Sigmoid colon (tissue), 7 donors: Measurements from ENCODE around the gene DEF6. TPM values are rescaled to one million over a fixed set of nuclear protein-coding genes. Genes with fewer than 3 reads are reported as not detected.
A peak's percentile ranks its signal among the peaks of the same experiment; 100 is the strongest.

ENCODE experiments used
- DNase-seq: peaks from one replicate; pipeline ENCODE4 v3.0.0-alpha.2; 2019
- H3K27ac ChIP-seq, 4 donors: fragments of 200-600 bp; sonication (generic); one replicate each; pipeline ENCODE4 v1.5.1; 2016 to 2019; ENCODE audit warnings: mild to moderate bottlenecking in 1 of 4
- H3K27me3 ChIP-seq, 3 donors: fragments of 200-600 bp; sonication (generic); one replicate each; pipeline ENCODE4 v1.5.1; 2019; ENCODE audit warnings: mild to moderate bottlenecking in 1 of 3
- H3K36me3 ChIP-seq, 4 donors: fragments of 200-600 bp; sonication (generic); one replicate each; pipeline ENCODE4 v1.5.1; 2016 to 2019
- H3K4me1 ChIP-seq, 4 donors: fragments of 200-600 bp; sonication (generic); one replicate each; pipeline ENCODE4 v1.5.1; 2017 to 2019
- H3K4me3 ChIP-seq, 4 donors: fragments of 200-600 bp; sonication (generic); one replicate each; pipeline ENCODE4 v1.5.1; 2017 to 2019; ENCODE audit warnings: mild to moderate bottlenecking in 2 of 4, moderate library complexity in 1 of 4
- H3K9me3 ChIP-seq, 4 donors: fragments of 200-600 bp in 3 of 4; sonication (generic) in 3 of 4; one replicate each; pipeline versions ENCODE4 v1.5.1 to v1.6.1; 2013 to 2019
- CTCF ChIP-seq, 4 experiments: fragments of 450-650 bp in 3 of 4; fragments of 200-600 bp in 1 of 4; IDR thresholded peaks; one replicate each; pipeline ENCODE4 v1.5.1; 2016 to 2019; ENCODE audit warnings: antibody characterized with exemption in 4 of 4, mild to moderate bottlenecking in 3 of 4, moderate library complexity in 2 of 4
- EP300 ChIP-seq, 4 donors: sonication (generic); formaldehyde crosslinking; IDR thresholded peaks; one replicate each; pipeline ENCODE4 v1.6.1; 2017; ENCODE audit warnings: antibody characterized with exemption in 4 of 4
- POLR2A ChIP-seq, 2 donors: fragments of 450-650 bp; IDR thresholded peaks; one replicate each; pipeline ENCODE4 v1.6.1; 2016; ENCODE audit warnings: antibody characterized with exemption in 2 of 2, mild to moderate bottlenecking in 2 of 2, moderate library complexity in 2 of 2
- POLR2AphosphoS5 ChIP-seq, 4 donors: sonication (generic); formaldehyde crosslinking; IDR thresholded peaks; one replicate each; pipeline ENCODE4 v1.6.1; 2017; ENCODE audit warnings: antibody characterized with exemption in 4 of 4
- WGBS, 2 donors: extraction: QIAGEN DNeasy Blood & Tissue Kit; methylation state at CpG; one replicate each; pipeline ENCODE4 v1.1.7; 2013; 5-methylcytosine and 5-hydroxymethylcytosine counted together
- intact Hi-C: fragments of 100-400 bp; cut with DNase I; formaldehyde crosslinking; loops from one replicate; pipeline ENCODE4 v1.15.1; 2023
- polyA plus RNA-seq, 3 donors: library from polyadenylated mRNA; stranded (reverse); fragments of 200-250 nt; gene quantifications; one replicate each; pipeline ENCODE4 v1.2.3, GENCODE V29; 2013
- total RNA-seq, 4 donors: library from RNA; depleted of rRNA; stranded (reverse); fragments of >200 nt; gene quantifications; one replicate each; pipeline ENCODE4 v1.1.0, GENCODE V29; 2016
- donor health status: healthy with polysubstance abuse.
- donor health status: Bipolar disorder and iron deficiency.
- donor health status: healthy.

Gene DEF6
- total and polyA plus RNA-seq, 7 donors: 1.4 to 30.1 (median 4.2) TPM

GRCh38 chr6:35293681-35294080 is 3.9 kb upstream of the DEF6 start:
- H3K27ac ChIP-seq: no peak overlapping the region
- intact Hi-C loops: loop anchor here (1.0 kb wide), 1 partner anchor 156 kb away; no protein-coding TSS in a partner anchor
- H3K9me3 ChIP-seq: no peaks in the 10 kb centered on the region
- 90 to 94% methylated on average over 9 of the region's 9 CpGs for WGBS, 2 donors
- DNase-seq: peak; percentile 48
- H3K4me3 ChIP-seq: no peak overlapping the region
- H3K36me3 ChIP-seq: peaks cover 30 to 70% (median 36%) of the 10 kb centered on the region in 4 donors
- peaks cover 0 to 14% (median 13%) of the 10 kb centered on the region in 4 donors for H3K4me1 ChIP-seq
- TF ChIP-seq POLR2AphosphoS5 (IDR thresholded peaks at IDR 0.05) (no peak), POLR2A (IDR thresholded peaks at IDR 0.05) (no peak)
- H3K27me3 ChIP-seq: no peaks in the 10 kb centered on the region

DNA sequence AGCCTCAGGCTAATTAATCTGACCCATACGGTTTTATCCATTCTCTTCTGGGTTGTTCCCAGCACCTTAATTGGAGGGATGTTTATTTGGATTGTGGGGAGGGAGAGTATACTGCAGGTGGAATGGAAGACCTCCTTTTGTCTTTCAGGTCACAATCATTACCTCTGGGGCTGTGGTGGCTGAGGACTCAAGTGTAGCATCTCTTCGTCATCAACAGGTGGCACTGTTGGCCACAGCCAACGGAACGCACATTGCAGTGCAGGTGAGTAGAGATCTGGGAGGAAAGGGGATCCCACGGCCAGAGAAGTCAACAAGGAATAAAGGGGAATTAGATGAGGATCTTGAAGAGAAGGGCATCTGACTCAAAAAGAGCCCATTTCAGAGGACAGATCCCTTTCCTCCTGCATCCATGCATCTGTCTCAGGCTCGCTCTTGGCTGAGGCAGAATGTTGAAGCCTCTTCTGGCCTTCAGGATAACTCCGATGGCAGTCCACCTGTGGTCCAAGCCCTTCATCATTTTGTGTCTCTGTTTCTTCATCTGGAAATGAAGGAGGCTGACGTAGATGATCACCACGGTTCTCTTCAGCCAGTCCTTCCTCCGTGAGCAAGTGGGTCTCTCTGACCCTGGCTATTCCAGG is 3.2 kb upstream of the DEF6 start:
- Histone ChIP-seq H3K4me3 (no peak overlapping the region), H3K9me3 (no peaks in the 10 kb centered on the region), H3K4me1 (peaks cover 0 to 14% (median 13%) of the 10 kb centered on the region in 4 donors), H3K27me3 (no peaks in the 10 kb centered on the region), H3K36me3 (peaks cover 30 to 62% (median 33%) of the 10 kb centered on the region in 4 donors), H3K27ac (no peak overlapping the region)
- peak; percentile 71 for DNase-seq
- 51 to 59% methylated on average over 10 of the region's 10 CpGs for WGBS, 2 donors
- TF ChIP-seq POLR2AphosphoS5 (IDR thresholded peaks at IDR 0.05): no peak
- no peak for TF ChIP-seq EP300 (IDR thresholded peaks at IDR 0.05)
- peak; percentile 32 to 71 (median 65) for TF ChIP-seq CTCF (IDR thresholded peaks at IDR 0.05)
- intact Hi-C loops: loop anchor here (1.0 kb wide), 1 partner anchor 155 kb away; no protein-coding TSS in a partner anchor

GRCh38 chr6:35295036-35295435 is 2.6 kb upstream of the DEF6 start:
- intact Hi-C loops: loop anchor here (5.0 kb wide), 1 partner anchor 47 kb away; the partner anchor contains the start of gene PPARD
- 91 to 94% methylated on average over 2 of the region's 2 CpGs for WGBS, 2 donors
- TF ChIP-seq POLR2AphosphoS5 (IDR thresholded peaks at IDR 0.05): no peak
- no peak for TF ChIP-seq POLR2A (IDR thresholded peaks at IDR 0.05)
- TF ChIP-seq EP300 (IDR thresholded peaks at IDR 0.05): no peak
- TF ChIP-seq CTCF (IDR thresholded peaks at IDR 0.05): no peak
- Histone ChIP-seq H3K9me3 (no peaks in the 10 kb centered on the region), H3K4me3 (no peak overlapping the region), H3K4me1 (peaks cover 0 to 14% (median 13%) of the 10 kb centered on the region in 4 donors), H3K27me3 (no peaks in the 10 kb centered on the region), H3K27ac (no peak overlapping the region), H3K36me3 (peaks cover 27 to 56% (median 28%) of the 10 kb centered on the region in 4 donors)
- DNase-seq: peak; percentile 57

GRCh38 chr6:35295521-35296315 is 1.9 kb upstream of the DEF6 start:
- WGBS, 2 donors: 61 to 68% methylated on average over 3 of the region's 3 CpGs
- TF ChIP-seq CTCF (IDR thresholded peaks at IDR 0.05): no peak
- no peak for TF ChIP-seq POLR2A (IDR thresholded peaks at IDR 0.05)
- TF ChIP-seq EP300 (IDR thresholded peaks at IDR 0.05): no peak
- TF ChIP-seq POLR2AphosphoS5 (IDR thresholded peaks at IDR 0.05): no peak
- Histone ChIP-seq H3K9me3 (no peaks in the 10 kb centered on the region), H3K27ac (no peak overlapping the region), H3K4me1 (peaks cover 0 to 14% (median 13%) of the 10 kb centered on the region in 4 donors), H3K36me3 (peaks cover 20 to 49% (median 22%) of the 10 kb centered on the region in 4 donors), H3K27me3 (no peaks in the 10 kb centered on the region), H3K4me3 (no peak overlapping the region)
- peak; percentile 52 for DNase-seq
- intact Hi-C loops: loop anchor here (5.0 kb wide), 1 partner anchor 47 kb away; the partner anchor contains the start of gene PPARD
